ENCODE results near the gene ZKSCAN5. TPM values are rescaled to one million over a fixed set of nuclear protein-coding genes. Genes with fewer than 3 reads are reported as not detected.
A peak's percentile ranks its signal among the peaks of the same experiment; 100 is the strongest.
"Not testable (repeated sequence)": the region's sequence is repeated elsewhere in the genome, so short reads cannot be mapped to it uniquely, and the experiment has no call there.

The ZKSCAN5 gene
- total RNA-seq, 1 experiment from 2014 or later = 13.3 TPM

GRCh38 chr7:99579956-99580777, 75.7 kb downstream of the ZKSCAN5 start:
- peak; percentile 30 to 60 for TF ChIP-seq CTCF (IDR thresholded peaks at IDR 0.05; ENCODE audit: insufficient read depth in 1 of 2, low read depth in 1 of 2, low read length in 1 of 2, severe bottlenecking in 1 of 2, unreplicated experiment in 1 of 2)
- Mint-ChIP-seq H3K4me1 (ENCODE audit: low read depth, unreplicated experiment) (no peaks in the 10 kb centered on the region), H3K27ac (ENCODE audit: unreplicated experiment) (no peak overlapping the region), H3K27me3 (ENCODE audit: insufficient read depth, unreplicated experiment) (peaks cover 5% of the 10 kb centered on the region), H3K4me3 (ENCODE audit: unreplicated experiment) (peak overlapping the region; percentile 72), H3K9me3 (ENCODE audit: unreplicated experiment) (no peaks in the 10 kb centered on the region), H3K36me3 (ENCODE audit: insufficient read depth, unreplicated experiment) (no peaks in the 10 kb centered on the region)
- no TSS peak for BruUV-seq (replicated peaks)
- ChIA-PET CTCF (interaction anchor here (1.0 to 1.3 kb wide), 2 partner anchors 28 to 55 kb away, joined by 3 to 8 read pairs; partner anchors contain the start of gene FAM200A), POLR2A (interaction anchor here (0.6 kb wide), 1 partner anchor 62 kb away, joined by 3 read pairs; no protein-coding TSS in a partner anchor)
- intact Hi-C loops (cut with micrococcal nuclease; ENCODE audit: unreplicated experiment) = loop anchor here (10.0 kb wide), 1 partner anchor 55 kb away; no protein-coding TSS in a partner anchor
- Histone ChIP-seq H3K36me3 (ENCODE audit: control insufficient read depth, insufficient read depth, low read length) (no peaks in the 10 kb centered on the region), H3K27me3 (replicated peaks; ENCODE audit: control insufficient read depth, insufficient read depth, low read length) (no peaks in the 10 kb centered on the region), H3K4me3 (ENCODE audit: low read depth, low read length) (peak overlapping the region; percentile 37), H3K9me3 (no peaks in the 10 kb centered on the region), H3K4me1 (no peaks in the 10 kb centered on the region)
- DNase-seq = peak in 1 of 2 experiments; percentile 72

GRCh38 chr7:99580778-99581332, 76.4 kb downstream of the ZKSCAN5 start:
- POLR2A ChIA-PET = interaction anchor here (0.6 kb wide), 1 partner anchor 63 kb away, joined by 3 read pairs; no protein-coding TSS in a partner anchor
- H3K27ac Mint-ChIP-seq (ENCODE audit: unreplicated experiment) = not testable (repeated sequence)

More at GRCh38 chr7:99580778-99581332, 76.4 kb downstream of the ZKSCAN5 start:
- H3K9me3 ChIP-seq; H3K27me3 ChIP-seq (replicated peaks; ENCODE audit: control insufficient read depth, insufficient read depth, low read length); H3K36me3 ChIP-seq (ENCODE audit: control insufficient read depth, insufficient read depth, low read length); H3K9me3 Mint-ChIP-seq (ENCODE audit: unreplicated experiment); DNase-seq; BruUV-seq (replicated peaks); H3K36me3 Mint-ChIP-seq (ENCODE audit: insufficient read depth, unreplicated experiment); H3K4me1 Mint-ChIP-seq (ENCODE audit: low read depth, unreplicated experiment); H3K27me3 Mint-ChIP-seq (ENCODE audit: insufficient read depth, unreplicated experiment); H3K4me1 ChIP-seq: not testable (repeated sequence)
- H3K4me3 Mint-ChIP-seq (ENCODE audit: unreplicated experiment) = peak overlapping the region; percentile 72
- CTCF ChIA-PET = interaction anchor here (1.0 to 1.3 kb wide), 2 partner anchors 29 to 55 kb away, joined by 3 to 8 read pairs; partner anchors contain the start of gene FAM200A
- H3K4me3 ChIP-seq (ENCODE audit: low read depth, low read length) = peak overlapping the region; percentile 37
- intact Hi-C loops (cut with micrococcal nuclease; ENCODE audit: unreplicated experiment) = loop anchor here (10.0 kb wide), 1 partner anchor 56 kb away; no protein-coding TSS in a partner anchor

Other genes with a start within 250 kb of the ZKSCAN5 start
- gene MYH16, start 231.8 kb upstream of the ZKSCAN5 start, total RNA-seq (2022) = not detected in 2 replicates
- gene ARPC1A, start 178.8 kb upstream of the ZKSCAN5 start, total RNA-seq (2022) = 190 and 201 TPM in 2 replicates
- 128 and 135 TPM in 2 replicates for gene ARPC1B, start 129.9 kb upstream of the ZKSCAN5 start, total RNA-seq (2022)
- 180 and 191 TPM in 2 replicates for gene PDAP1, start 96.1 kb upstream of the ZKSCAN5 start, total RNA-seq (2022)
- 199 and 220 TPM in 2 replicates for gene BUD31, start 95.7 kb upstream of the ZKSCAN5 start, total RNA-seq (2022)
- 59.6 TPM in 2 replicates for gene PTCD1, start 65.9 kb upstream of the ZKSCAN5 start, total RNA-seq (2022)
- gene CPSF4, start 65.7 kb upstream of the ZKSCAN5 start, total RNA-seq (2022) = 133 and 158 TPM in 2 replicates
- gene ATP5MF, start 38.5 kb upstream of the ZKSCAN5 start, total RNA-seq (2022) = 554 and 595 TPM in 2 replicates
- 30.1 and 32.3 TPM in 2 replicates for gene ZNF789, start 31.8 kb upstream of the ZKSCAN5 start, total RNA-seq (2022)
- 29.6 and 31.8 TPM in 2 replicates for gene ZNF394, start 4.4 kb upstream of the ZKSCAN5 start, total RNA-seq (2022)
- gene FAM200A, start 47.5 kb downstream of the ZKSCAN5 start, total RNA-seq (2022) = 5.2 TPM in 2 replicates
- 21.1 and 21.2 TPM in 2 replicates for gene ZNF655, start 54.0 kb downstream of the ZKSCAN5 start, total RNA-seq (2022)
- 0.27 TPM in 1 of 2 replicates, not detected in the other for gene TMEM225B, start 93.6 kb downstream of the ZKSCAN5 start, total RNA-seq (2022)
- 21.2 and 22.3 TPM in 2 replicates for gene ZSCAN25, start 112.3 kb downstream of the ZKSCAN5 start, total RNA-seq (2022)
- gene CYP3A5, start 175.3 kb downstream of the ZKSCAN5 start, total RNA-seq (2022) = 2.7 and 3.7 TPM in 2 replicates
- gene CYP3A7, start 230.5 kb downstream of the ZKSCAN5 start, total RNA-seq (2022) = not detected in 2 replicates

Measured in Caco-2 (cell line).